ENCODE data around the gene OGN.

Gene OGN

GRCh38 chr9:92432350-92432749, 28.0 kb upstream of the OGN start:
- Histone ChIP-seq H3K4me1 (ENCODE audit: insufficient read depth, poor library complexity, severe bottlenecking) (no peaks in the 10 kb centered on the region), H3K27me3 (ENCODE audit: insufficient read depth, poor library complexity, severe bottlenecking) (no peaks in the 10 kb centered on the region), H3K36me3 (ENCODE audit: low read depth) (no peaks in the 10 kb centered on the region), H3K9me3 (ENCODE audit: severe bottlenecking) (no peaks in the 10 kb centered on the region), H3K4me3 (ENCODE audit: severe bottlenecking) (no peak overlapping the region), H3K27ac (ENCODE audit: poor library complexity, severe bottlenecking) (no peak overlapping the region)
- DNase-seq (ENCODE audit: low spot score): no peak
- TF ChIP-seq, protein P1, sequence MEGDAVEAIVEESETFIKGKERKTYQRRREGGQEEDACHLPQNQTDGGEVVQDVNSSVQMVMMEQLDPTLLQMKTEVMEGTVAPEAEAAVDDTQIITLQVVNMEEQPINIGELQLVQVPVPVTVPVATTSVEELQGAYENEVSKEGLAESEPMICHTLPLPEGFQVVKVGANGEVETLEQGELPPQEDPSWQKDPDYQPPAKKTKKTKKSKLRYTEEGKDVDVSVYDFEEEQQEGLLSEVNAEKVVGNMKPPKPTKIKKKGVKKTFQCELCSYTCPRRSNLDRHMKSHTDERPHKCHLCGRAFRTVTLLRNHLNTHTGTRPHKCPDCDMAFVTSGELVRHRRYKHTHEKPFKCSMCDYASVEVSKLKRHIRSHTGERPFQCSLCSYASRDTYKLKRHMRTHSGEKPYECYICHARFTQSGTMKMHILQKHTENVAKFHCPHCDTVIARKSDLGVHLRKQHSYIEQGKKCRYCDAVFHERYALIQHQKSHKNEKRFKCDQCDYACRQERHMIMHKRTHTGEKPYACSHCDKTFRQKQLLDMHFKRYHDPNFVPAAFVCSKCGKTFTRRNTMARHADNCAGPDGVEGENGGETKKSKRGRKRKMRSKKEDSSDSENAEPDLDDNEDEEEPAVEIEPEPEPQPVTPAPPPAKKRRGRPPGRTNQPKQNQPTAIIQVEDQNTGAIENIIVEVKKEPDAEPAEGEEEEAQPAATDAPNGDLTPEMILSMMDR (IDR thresholded peaks at IDR 0.05; ENCODE audit: poor library complexity, severe bottlenecking): no peak
- no peak for ATAC-seq (ENCODE audit: low read depth)

DNA sequence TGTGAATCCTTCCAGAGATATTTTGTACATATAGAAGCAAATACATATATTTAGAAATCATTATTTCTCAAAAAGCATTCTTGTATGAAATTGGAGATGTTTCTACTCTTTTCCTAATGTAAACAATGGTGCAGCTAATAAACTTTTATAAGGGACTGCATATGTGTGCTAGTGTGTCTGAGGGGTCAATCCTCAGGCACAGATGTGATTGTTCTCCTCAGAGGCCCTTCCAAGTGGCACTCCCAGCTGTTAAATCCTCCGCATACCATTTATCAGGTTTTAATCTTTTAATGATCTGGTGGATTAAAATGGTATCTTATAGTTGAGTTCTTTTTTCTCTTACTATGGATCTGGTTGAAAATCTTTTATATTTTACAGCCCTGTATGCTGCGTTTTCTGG, 25.5 kb upstream of the OGN start:
- Histone ChIP-seq H3K4me3 (ENCODE audit: severe bottlenecking) (no peak overlapping the region), H3K9me3 (ENCODE audit: severe bottlenecking) (no peaks in the 10 kb centered on the region), H3K36me3 (ENCODE audit: low read depth) (no peaks in the 10 kb centered on the region), H3K27ac (ENCODE audit: poor library complexity, severe bottlenecking) (no peak overlapping the region), H3K27me3 (ENCODE audit: insufficient read depth, poor library complexity, severe bottlenecking) (no peaks in the 10 kb centered on the region), H3K4me1 (ENCODE audit: insufficient read depth, poor library complexity, severe bottlenecking) (no peaks in the 10 kb centered on the region)
- no peak for ATAC-seq (ENCODE audit: low read depth)
- TF ChIP-seq, protein P1 (IDR thresholded peaks at IDR 0.05; ENCODE audit: poor library complexity, severe bottlenecking): no peak
- no peak for DNase-seq (ENCODE audit: low spot score)

DNA sequence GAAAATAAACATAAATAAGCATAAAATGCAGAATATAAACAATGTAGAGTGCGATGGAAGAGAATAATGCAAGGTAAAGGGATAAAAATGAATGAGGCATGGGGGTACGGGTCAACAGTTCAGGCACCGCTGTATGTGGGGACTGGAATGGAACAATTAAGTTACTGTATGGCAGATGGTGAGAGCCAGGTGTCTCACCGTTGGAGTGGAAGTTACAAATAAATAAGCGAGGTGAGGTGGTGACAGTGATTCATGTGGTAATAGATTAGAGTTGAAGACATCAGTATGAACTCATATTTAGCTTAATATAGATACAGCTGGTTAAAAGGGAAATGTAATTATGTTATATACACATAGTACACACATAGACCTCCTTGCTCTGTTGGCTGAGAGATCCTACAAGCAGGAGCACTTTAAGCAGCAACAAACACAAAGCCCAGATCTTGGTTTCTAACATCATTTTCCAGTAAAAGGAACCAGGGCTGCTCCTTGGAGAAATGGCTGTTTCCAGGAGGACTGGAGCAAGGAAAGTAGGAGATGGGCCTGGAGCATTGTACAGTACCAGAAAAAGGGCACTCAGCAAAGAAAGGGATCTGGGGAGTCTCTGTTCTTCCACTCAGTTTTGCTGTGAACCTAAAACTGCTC, 22.2 kb upstream of the OGN start:
- TF ChIP-seq, protein P1 (IDR thresholded peaks at IDR 0.05; ENCODE audit: poor library complexity, severe bottlenecking): no peak
- no peaks in the 10 kb centered on the region for H3K9me3 ChIP-seq (ENCODE audit: severe bottlenecking)
- no peaks in the 10 kb centered on the region for H3K27me3 ChIP-seq (ENCODE audit: insufficient read depth, poor library complexity, severe bottlenecking)
- DNase-seq (ENCODE audit: low spot score) (no peak), ATAC-seq (ENCODE audit: low read depth) (no peak)
- H3K4me1 ChIP-seq (ENCODE audit: insufficient read depth, poor library complexity, severe bottlenecking): no peaks in the 10 kb centered on the region
- no peak overlapping the region for H3K4me3 ChIP-seq (ENCODE audit: severe bottlenecking)
- H3K27ac ChIP-seq (ENCODE audit: poor library complexity, severe bottlenecking): no peak overlapping the region
- H3K36me3 ChIP-seq (ENCODE audit: low read depth): no peaks in the 10 kb centered on the region

GRCh38 chr9:92425474-92425873, 21.1 kb upstream of the OGN start:
- H3K4me3 ChIP-seq (ENCODE audit: severe bottlenecking): no peak overlapping the region
- no peaks in the 10 kb centered on the region for H3K36me3 ChIP-seq (ENCODE audit: low read depth)
- TF ChIP-seq, protein P1 (IDR thresholded peaks at IDR 0.05; ENCODE audit: poor library complexity, severe bottlenecking): no peak
- no peak for ATAC-seq (ENCODE audit: low read depth)
- no peaks in the 10 kb centered on the region for H3K4me1 ChIP-seq (ENCODE audit: insufficient read depth, poor library complexity, severe bottlenecking)
- DNase-seq (ENCODE audit: low spot score): no peak
- H3K27ac ChIP-seq (ENCODE audit: poor library complexity, severe bottlenecking): no peak overlapping the region
- H3K27me3 ChIP-seq (ENCODE audit: insufficient read depth, poor library complexity, severe bottlenecking): no peaks in the 10 kb centered on the region
- H3K9me3 ChIP-seq (ENCODE audit: severe bottlenecking): no peaks in the 10 kb centered on the region

- H3K9me3 ChIP-seq (ENCODE audit: severe bottlenecking): no peaks in the 10 kb centered on the region
- H3K36me3 ChIP-seq (ENCODE audit: low read depth): no peaks in the 10 kb centered on the region
- no peak within 1 kb of the TSS for H3K27ac ChIP-seq (ENCODE audit: poor library complexity, severe bottlenecking)
- H3K4me3 ChIP-seq (ENCODE audit: severe bottlenecking): no peak within 1 kb of the TSS
- DNase-seq (ENCODE audit: low spot score) (no peak), ATAC-seq (ENCODE audit: low read depth) (no peak)
- H3K27me3 ChIP-seq (ENCODE audit: insufficient read depth, poor library complexity, severe bottlenecking): no peaks in the 10 kb centered on the region
- TF ChIP-seq, protein P1 (IDR thresholded peaks at IDR 0.05; ENCODE audit: poor library complexity, severe bottlenecking): no peak
- no peaks in the 10 kb centered on the region for H3K4me1 ChIP-seq (ENCODE audit: insufficient read depth, poor library complexity, severe bottlenecking)
These were observed 20.0 kb upstream of the OGN start, which contains the start of gene OMD for GRCh38 chr9:92424340-92424739. Gene OMD, minus strand, starts transcription at chr9:92424471. Its CDS starts 6,913 bp downstream, at chr9:92417558.
